Mesendoderm (in vitro differentiated cells): ENCODE measurements around the gene ADAMTSL1.

Experiments
- DNase-seq: peaks from one replicate; pipeline ENCODE4 v3.0.0; 2013
- H2AK5ac ChIP-seq: 2 replicates; pipeline ENCODE4 v1.6.1; 2013; ENCODE audit warnings: low read length, inconsistent platforms
- H2BK120ac ChIP-seq: 2 replicates; pipeline ENCODE4 v1.6.1; 2013; ENCODE audit warnings: low read depth, mild to moderate bottlenecking, low read length, moderate library complexity, mixed read lengths
- H2BK15ac ChIP-seq: replicated peaks from 2 replicates; pipeline ENCODE4 v1.6.1; 2013; ENCODE audit warnings: low read depth, mild to moderate bottlenecking, moderate library complexity
- H2BK5ac ChIP-seq: 2 replicates; pipeline ENCODE4 v1.6.1; 2013; ENCODE audit warnings: low read length, inconsistent platforms
- H3K18ac ChIP-seq: 2 replicates; pipeline ENCODE4 v1.6.1; 2013; ENCODE audit warnings: mild to moderate bottlenecking, low read length, mixed read lengths
- H3K23ac ChIP-seq: one replicate; pipeline ENCODE4 v1.6.1; 2013; ENCODE audit warnings: low read length
- H3K27ac ChIP-seq: 2 replicates; pipeline ENCODE4 v1.5.1; 2013; ENCODE audit warnings: low read depth, mild to moderate bottlenecking, inconsistent platforms, low read length, moderate library complexity
- H3K27me3 ChIP-seq: 2 replicates; pipeline ENCODE4 v1.6.1; 2013; ENCODE audit warnings: low read length, control low read depth, mild to moderate bottlenecking, inconsistent platforms; ENCODE audit not compliant: insufficient read depth, poor library complexity
- H3K36me3 ChIP-seq: 2 replicates; pipeline ENCODE4 v1.6.1; 2013; ENCODE audit warnings: low read length, inconsistent platforms; ENCODE audit not compliant: control insufficient read depth, insufficient read depth
- H3K4ac ChIP-seq: one replicate; pipeline ENCODE4 v1.6.1; 2013; ENCODE audit warnings: low read depth, mild to moderate bottlenecking, low read length, moderate library complexity
- H3K4me1 ChIP-seq: 2 replicates; pipeline ENCODE4 v1.6.1; 2013; ENCODE audit warnings: low read depth, low read length, inconsistent platforms; ENCODE audit not compliant: control insufficient read depth
- H3K4me2 ChIP-seq: 2 replicates; pipeline ENCODE4 v1.6.1; 2013; ENCODE audit warnings: low read length
- H3K4me3 ChIP-seq: 2 replicates; pipeline ENCODE4 v1.5.1; 2013; ENCODE audit warnings: mild to moderate bottlenecking, low read length
- H3K56ac ChIP-seq: one replicate; pipeline ENCODE4 v1.6.1; 2013; ENCODE audit warnings: low read length
- H3K79me1 ChIP-seq: 2 replicates; pipeline ENCODE4 v1.6.1; 2013; ENCODE audit warnings: low read length, inconsistent platforms
- H3K79me2 ChIP-seq: 2 replicates; pipeline ENCODE4 v1.6.1; 2013; ENCODE audit warnings: mild to moderate bottlenecking, low read length; ENCODE audit not compliant: control insufficient read depth, insufficient read depth
- H3K9ac ChIP-seq: 2 replicates; pipeline ENCODE4 v1.6.1; 2013; ENCODE audit warnings: low read length, inconsistent platforms
- H4K5ac ChIP-seq: one replicate; pipeline ENCODE4 v1.6.1; 2013; ENCODE audit warnings: low read length
- H4K8ac ChIP-seq: one replicate; pipeline ENCODE4 v1.6.1; 2013; ENCODE audit warnings: low read depth, mild to moderate bottlenecking, control low read depth, low read length, moderate library complexity
- whole genome bisulfite sequencing: extraction: QIAGEN DNeasy Blood & Tissue Kit; methylation state at CpG from one replicate; pipeline ENCODE4 v1.1.7; 2013; ENCODE audit warnings: low lambda C conversion rate, missing lambda C conversion rate; ENCODE audit not compliant: insufficient coverage; ENCODE audit errors: extremely low coverage; 5-methylcytosine and 5-hydroxymethylcytosine counted together

ADAMTSL1 gene

GRCh38 chr9:18676525-18676924 lies 202.6 kb downstream of the ADAMTSL1 start:
- H2BK15ac ChIP-seq = no peak overlapping the region
- H3K9ac ChIP-seq = no peak overlapping the region
- H2BK120ac ChIP-seq = no peak overlapping the region
- no peak overlapping the region for H3K27ac ChIP-seq
- H3K23ac ChIP-seq = no peak overlapping the region
- no peaks in the 10 kb centered on the region for H3K27me3 ChIP-seq
- H3K56ac ChIP-seq = no peak overlapping the region
- no peak overlapping the region for H3K4me3 ChIP-seq
- H3K4me1 ChIP-seq = no peaks in the 10 kb centered on the region
- no peaks in the 10 kb centered on the region for H3K36me3 ChIP-seq
- no peaks in the 10 kb centered on the region for H3K79me1 ChIP-seq
- H4K5ac ChIP-seq = no peak overlapping the region
- no peak overlapping the region for H4K8ac ChIP-seq
- no peak for DNase-seq
- no CpG with 5 or more reads among the region's 2 CpGs for WGBS
- H2BK5ac ChIP-seq = no peak overlapping the region
- no peak overlapping the region for H2AK5ac ChIP-seq
- H3K18ac ChIP-seq = no peak overlapping the region
- no peak overlapping the region for H3K4ac ChIP-seq
- no peak overlapping the region for H3K4me2 ChIP-seq
- no peaks in the 10 kb centered on the region for H3K79me2 ChIP-seq

- Histone ChIP-seq H4K8ac (no peak overlapping the region), H3K79me2 (no peaks in the 10 kb centered on the region), H3K4me2 (no peak overlapping the region), H2AK5ac (no peak overlapping the region), H3K18ac (no peak overlapping the region), H2BK5ac (no peak overlapping the region), H3K36me3 (no peaks in the 10 kb centered on the region), H2BK120ac (no peak overlapping the region), H3K79me1 (no peaks in the 10 kb centered on the region), H3K4ac (no peak overlapping the region), H3K4me1 (no peaks in the 10 kb centered on the region), H3K56ac (no peak overlapping the region), H3K4me3 (no peak overlapping the region), H3K9ac (no peak overlapping the region), H3K23ac (no peak overlapping the region), H3K27ac (no peak overlapping the region), H2BK15ac (no peak overlapping the region), H4K5ac (no peak overlapping the region), H3K27me3 (no peaks in the 10 kb centered on the region)
- DNase-seq = no peak
- WGBS = no CpG with 5 or more reads among the region's 1 CpG
These were observed 205.1 kb downstream of the ADAMTSL1 start for GRCh38 chr9:18678821-18679590.

- Histone ChIP-seq H3K23ac (no peak overlapping the region), H3K9ac (no peak overlapping the region), H4K8ac (no peak overlapping the region), H3K27me3 (no peaks in the 10 kb centered on the region), H3K4me1 (no peaks in the 10 kb centered on the region), H3K4me3 (no peak overlapping the region), H3K27ac (no peak overlapping the region), H3K4ac (no peak overlapping the region), H2AK5ac (no peak overlapping the region), H4K5ac (no peak overlapping the region), H3K79me2 (no peaks in the 10 kb centered on the region), H3K36me3 (no peaks in the 10 kb centered on the region), H3K18ac (no peak overlapping the region), H3K56ac (no peak overlapping the region), H2BK5ac (no peak overlapping the region), H3K4me2 (no peak overlapping the region), H2BK120ac (no peak overlapping the region), H2BK15ac (no peak overlapping the region), H3K79me1 (no peaks in the 10 kb centered on the region)
- DNase-seq = no peak
- WGBS = no CpG with 5 or more reads among the region's 6 CpGs
These were observed 209.0 kb downstream of the ADAMTSL1 start for GRCh38 chr9:18682907-18683306.

GRCh38 chr9:18683312-18683711 lies 209.4 kb downstream of the ADAMTSL1 start:
- no peak overlapping the region for H2BK15ac ChIP-seq

DNA sequence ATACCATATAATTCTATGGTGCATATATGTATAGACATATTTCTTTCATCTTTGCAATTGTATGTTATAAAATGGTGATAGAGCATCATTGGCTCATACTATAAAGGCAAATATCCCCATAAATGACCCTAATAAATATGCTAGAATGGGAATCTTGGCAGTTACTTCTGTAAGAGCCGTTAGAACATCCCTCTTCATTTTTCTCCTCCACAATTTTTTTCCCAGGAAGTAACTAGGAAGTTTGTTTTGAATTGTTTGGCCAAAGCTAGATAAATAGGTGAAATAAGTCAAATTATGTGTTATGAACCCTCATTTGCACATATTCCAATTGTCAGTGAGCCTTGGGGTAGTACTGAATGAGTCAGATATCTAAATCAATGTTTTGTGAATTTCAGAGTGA lies 209.9 kb downstream of the ADAMTSL1 start:
- Histone ChIP-seq H3K79me2 (no peaks in the 10 kb centered on the region), H3K9ac (no peak overlapping the region), H4K8ac (no peak overlapping the region), H4K5ac (no peak overlapping the region), H2BK120ac (no peak overlapping the region), H3K18ac (no peak overlapping the region), H2BK15ac (no peak overlapping the region), H3K27me3 (no peaks in the 10 kb centered on the region), H3K4me3 (no peak overlapping the region), H3K4me1 (no peaks in the 10 kb centered on the region), H3K36me3 (no peaks in the 10 kb centered on the region), H3K79me1 (no peaks in the 10 kb centered on the region), H3K23ac (no peak overlapping the region), H2BK5ac (no peak overlapping the region), H3K4me2 (no peak overlapping the region), H3K4ac (no peak overlapping the region), H3K27ac (no peak overlapping the region), H2AK5ac (no peak overlapping the region), H3K56ac (no peak overlapping the region)
- WGBS = no CpG with 5 or more reads among the region's 1 CpG
- DNase-seq = no peak

More at GRCh38 chr9:18683312-18683711, 209.4 kb downstream of the ADAMTSL1 start:
- Histone ChIP-seq H3K4me2 (no peak overlapping the region), H3K18ac (no peak overlapping the region), H4K5ac (no peak overlapping the region), H3K27me3 (no peaks in the 10 kb centered on the region), H2AK5ac (no peak overlapping the region), H3K79me1 (no peaks in the 10 kb centered on the region), H3K4me3 (no peak overlapping the region), H3K27ac (no peak overlapping the region), H4K8ac (no peak overlapping the region), H3K4me1 (no peaks in the 10 kb centered on the region), H3K9ac (no peak overlapping the region), H3K23ac (no peak overlapping the region), H2BK5ac (no peak overlapping the region), H3K56ac (no peak overlapping the region), H3K36me3 (no peaks in the 10 kb centered on the region), H3K4ac (no peak overlapping the region), H2BK120ac (no peak overlapping the region), H3K79me2 (no peaks in the 10 kb centered on the region)
- DNase-seq = no peak
- 100% methylated on average over 1 of the region's 12 CpGs for WGBS
